Fibroblast of peridontal ligament (primary cell): ENCODE measurements around the gene GOLGA2.
"Not testable (repeated sequence)": the region's sequence is repeated elsewhere in the genome, so short reads cannot be mapped to it uniquely, and the experiment has no call there.

Experiments used
- DNase-seq: peaks from one replicate; pipeline ENCODE4 v3.0.0-alpha.2; 2010; ENCODE audit errors: extremely low read depth

The GOLGA2 gene

GRCh38 chr9:128242124-128242523 is 33.7 kb downstream of the GOLGA2 start:
- no peak for DNase-seq

DNA sequence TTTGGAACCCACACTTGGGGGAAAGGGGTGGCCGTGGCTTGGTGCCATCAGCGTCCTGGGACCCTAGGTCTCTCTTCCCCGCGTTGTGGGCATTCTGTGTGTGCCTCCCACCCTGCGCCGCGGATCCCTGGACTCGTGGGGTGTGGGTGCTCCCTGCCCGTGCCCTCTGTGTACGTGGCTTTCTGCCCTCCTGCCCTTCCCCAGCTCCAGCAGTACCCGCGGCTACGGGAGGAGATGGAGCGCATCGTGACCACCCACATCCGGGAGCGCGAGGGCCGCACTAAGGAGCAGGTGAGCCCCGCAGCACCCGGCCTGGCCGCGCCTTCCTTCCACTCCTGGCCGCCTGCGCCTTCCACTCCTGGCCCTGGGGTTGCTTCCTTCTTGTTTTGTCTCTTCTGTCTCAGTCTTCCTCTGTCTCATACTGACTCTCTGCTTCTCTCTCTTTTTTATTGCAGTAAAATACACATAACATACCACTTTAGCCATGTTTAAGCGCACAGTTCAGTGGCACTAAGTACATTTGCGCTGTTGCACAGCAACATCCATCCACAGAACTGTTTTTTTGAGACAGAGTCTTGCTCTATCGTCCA is 41.9 kb downstream of the GOLGA2 start:
- DNase-seq: no peak

DNA sequence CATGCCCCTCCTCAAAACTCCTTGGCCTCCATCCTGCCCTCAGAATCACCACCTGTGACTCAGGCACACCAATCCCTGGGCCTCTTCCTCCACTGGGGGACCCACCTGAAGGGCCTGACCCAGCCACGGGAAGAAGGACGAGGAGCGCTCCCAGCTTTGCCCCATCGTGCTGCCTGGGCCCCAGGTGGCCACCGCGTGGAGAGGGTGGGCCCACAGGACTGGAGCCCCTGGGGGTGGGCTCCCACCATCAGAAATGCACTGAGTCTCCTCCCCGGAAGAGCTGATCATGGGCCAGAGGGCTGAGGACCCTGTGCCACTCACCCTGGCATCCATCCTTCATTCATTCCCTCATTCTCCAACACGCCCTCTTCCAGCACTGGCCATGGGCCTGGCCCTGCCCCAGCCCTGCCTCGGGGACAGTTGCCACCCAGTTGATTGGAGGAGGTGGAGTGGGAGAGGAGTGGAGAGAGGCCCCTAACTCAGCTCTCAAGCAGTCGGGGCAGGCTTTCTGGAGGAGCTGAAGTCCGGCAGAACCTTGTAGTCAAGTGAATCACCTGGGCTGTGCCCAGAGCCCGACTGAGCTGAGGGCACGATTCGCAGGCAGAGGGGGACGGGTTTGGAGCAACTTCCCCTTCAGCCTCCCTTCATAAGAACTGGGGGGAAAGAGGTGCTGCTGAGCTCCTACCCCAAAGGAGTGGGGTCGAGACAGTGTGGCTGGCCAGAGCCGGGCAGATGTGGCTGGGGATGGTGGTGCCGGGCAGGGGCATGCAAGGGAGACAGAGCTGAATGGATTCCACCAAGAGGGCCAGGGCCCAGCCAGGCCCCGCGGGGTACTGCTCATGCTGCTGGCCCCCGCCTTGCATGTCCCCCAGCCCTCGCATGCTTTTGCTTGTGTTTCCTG is 43.0 kb downstream of the GOLGA2 start:
- no peak for DNase-seq

- no peak for DNase-seq
These were observed 43.9 kb downstream of the GOLGA2 start for GRCh38 chr9:128231638-128232527.

- DNase-seq: not testable (repeated sequence)
These were observed 44.9 kb downstream of the GOLGA2 start for GRCh38 chr9:128230897-128231296.

- no peak for DNase-seq
These were observed 49.4 kb downstream of the GOLGA2 start for GRCh38 chr9:128226412-128226801.

DNA sequence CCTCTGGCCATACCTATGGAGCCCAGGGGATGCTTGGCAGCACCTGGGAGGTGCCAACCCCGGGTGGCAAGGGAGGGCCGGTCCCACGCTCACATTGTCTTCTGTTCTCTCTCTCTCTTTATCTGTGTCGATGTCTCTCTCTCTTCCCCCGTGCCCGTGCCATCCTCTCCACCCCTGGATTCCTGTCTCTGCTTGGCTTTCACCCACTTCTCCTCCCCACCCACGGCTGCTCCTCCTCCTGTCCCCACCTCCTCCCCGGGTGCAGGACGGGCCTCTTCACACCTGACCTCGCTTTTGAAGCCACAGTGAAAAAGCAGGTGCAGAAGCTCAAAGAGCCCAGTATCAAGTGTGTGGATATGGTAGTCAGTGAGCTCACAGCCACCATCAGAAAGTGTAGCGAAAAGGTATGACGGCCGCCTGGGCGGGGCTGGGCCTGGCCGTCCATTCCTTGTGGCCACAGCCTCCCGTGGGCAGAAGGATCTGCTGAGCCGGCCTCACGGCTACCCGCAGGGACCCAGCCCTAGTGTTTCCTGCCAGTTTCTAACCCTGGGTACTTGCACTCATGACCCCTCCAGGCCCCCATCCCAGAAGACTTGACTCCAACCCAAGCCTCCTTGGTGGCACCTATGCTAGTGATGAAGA is 49.9 kb downstream of the GOLGA2 start:
- DNase-seq: no peak

DNA sequence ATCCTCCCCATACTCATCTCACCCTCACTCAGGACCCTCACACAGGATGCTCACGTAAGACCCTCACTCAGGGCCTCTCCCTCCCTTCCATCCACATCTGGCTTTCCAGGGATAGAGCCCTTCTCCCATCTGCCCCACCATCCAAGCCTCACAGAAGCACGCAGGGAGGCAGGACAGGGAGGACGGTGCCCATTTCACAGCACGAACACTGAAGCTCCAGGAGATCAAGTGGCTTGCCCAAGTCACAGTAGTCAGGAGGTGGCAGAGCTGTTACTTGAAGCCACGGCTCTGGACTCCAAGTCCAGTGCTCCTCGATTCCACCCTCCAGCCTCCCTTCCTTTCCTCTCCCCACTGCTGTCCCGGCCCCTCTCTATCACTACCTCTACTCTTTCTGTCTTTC is 50.9 kb downstream of the GOLGA2 start:
- no peak for DNase-seq

DNA sequence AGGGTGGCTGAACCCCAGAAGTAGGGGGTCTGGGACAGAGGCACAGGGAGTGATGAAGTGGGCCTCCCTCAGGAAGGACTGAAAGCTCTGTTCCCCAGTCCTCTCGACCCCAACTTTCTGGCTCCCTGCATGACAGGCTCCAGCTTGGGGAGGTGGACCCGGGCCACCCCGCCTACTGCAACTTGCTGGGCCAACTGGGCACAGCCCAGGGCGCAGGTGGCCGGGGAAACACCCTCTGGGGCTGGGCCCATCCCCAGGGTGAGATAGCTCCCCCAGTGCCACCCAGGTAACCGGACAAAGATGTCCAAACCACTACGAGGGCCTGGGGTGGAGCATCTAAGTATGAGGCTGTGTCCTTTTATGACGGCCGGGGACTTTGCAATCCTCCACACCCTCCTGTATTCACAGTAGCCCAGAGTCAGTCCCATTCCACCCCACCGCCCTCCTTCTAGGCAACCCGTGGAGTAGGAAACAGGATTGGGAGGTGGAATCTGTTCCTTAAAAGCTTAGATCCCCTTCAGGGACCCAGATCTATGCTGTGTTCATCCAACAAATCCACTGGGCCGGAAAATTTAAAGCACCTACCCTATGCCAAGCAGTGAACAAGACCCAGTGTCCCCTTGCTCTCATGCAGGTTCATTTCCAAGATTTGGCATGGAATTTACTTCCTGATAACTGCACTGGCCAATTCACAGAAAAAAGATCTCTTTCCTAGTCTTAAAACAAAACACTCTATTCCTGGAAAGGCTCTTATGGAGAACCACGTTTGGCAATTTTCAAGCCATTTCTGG is 52.7 kb downstream of the GOLGA2 start:
- DNase-seq: no peak

GRCh38 chr9:128222026-128222425 is 53.8 kb downstream of the GOLGA2 start:
- DNase-seq: no peak

DNA sequence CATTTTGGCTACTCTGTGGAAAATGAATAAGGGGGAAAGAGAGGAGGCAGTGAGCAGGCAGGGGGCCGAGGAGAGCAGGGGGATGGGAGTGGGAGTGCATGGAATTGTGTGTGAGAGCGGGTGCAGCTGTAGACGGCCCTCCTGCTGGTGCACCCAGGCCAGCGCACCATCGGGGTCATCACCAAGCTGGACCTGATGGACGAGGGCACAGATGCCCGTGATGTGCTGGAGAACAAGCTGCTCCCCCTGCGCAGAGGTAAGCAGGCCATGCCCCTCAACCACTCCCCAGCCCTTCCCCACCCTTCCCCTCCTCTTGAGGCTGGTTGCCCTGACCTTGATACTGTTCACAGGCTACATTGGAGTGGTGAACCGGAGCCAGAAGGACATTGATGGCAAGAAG is 56.0 kb downstream of the GOLGA2 start:
- no peak for DNase-seq

- no peak for DNase-seq
These were observed 57.1 kb downstream of the GOLGA2 start for GRCh38 chr9:128218518-128219389.

- no peak for DNase-seq
These were observed 57.7 kb downstream of the GOLGA2 start for GRCh38 chr9:128218172-128218517.

DNA sequence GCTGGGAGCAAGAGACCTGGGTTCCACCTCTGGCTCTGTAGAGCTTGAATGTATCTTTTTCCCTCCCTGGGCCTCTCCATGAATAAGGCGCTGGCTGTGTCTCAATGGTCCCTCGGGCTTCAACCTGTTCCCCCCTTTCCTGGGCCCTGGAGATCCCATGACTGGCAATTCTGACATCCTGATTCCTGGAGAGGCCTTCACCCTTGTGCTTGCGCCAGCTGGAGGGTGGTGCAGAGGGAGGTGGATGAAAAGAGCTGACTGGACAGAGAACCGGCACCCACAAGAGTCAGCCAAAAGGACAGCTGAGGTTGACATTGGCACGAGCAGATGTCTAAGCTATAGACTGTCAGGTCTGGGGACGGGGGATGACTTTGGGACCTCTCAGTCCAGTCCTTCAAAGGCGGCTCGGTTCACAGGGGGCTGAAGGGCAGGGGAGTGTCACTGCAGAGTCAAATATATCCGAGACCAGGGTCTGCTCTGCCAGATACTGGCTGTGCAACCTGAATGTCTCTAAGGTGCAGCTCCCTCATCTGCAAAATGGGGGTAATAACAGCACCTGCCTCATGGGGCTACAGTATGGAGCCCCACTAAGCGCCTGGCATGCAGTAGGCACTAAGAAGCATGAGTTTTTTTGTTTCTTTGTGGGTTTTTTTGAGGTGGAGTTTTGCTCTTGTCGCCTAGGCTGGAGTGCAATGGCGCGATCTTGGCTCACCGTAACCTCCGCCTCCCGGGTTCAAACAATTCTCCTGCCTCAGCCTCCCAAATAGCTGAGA is 58.8 kb downstream of the GOLGA2 start:
- DNase-seq: no peak

GRCh38 chr9:128215491-128216409 is 60.1 kb downstream of the GOLGA2 start:
- peak; percentile 54 for DNase-seq

DNA sequence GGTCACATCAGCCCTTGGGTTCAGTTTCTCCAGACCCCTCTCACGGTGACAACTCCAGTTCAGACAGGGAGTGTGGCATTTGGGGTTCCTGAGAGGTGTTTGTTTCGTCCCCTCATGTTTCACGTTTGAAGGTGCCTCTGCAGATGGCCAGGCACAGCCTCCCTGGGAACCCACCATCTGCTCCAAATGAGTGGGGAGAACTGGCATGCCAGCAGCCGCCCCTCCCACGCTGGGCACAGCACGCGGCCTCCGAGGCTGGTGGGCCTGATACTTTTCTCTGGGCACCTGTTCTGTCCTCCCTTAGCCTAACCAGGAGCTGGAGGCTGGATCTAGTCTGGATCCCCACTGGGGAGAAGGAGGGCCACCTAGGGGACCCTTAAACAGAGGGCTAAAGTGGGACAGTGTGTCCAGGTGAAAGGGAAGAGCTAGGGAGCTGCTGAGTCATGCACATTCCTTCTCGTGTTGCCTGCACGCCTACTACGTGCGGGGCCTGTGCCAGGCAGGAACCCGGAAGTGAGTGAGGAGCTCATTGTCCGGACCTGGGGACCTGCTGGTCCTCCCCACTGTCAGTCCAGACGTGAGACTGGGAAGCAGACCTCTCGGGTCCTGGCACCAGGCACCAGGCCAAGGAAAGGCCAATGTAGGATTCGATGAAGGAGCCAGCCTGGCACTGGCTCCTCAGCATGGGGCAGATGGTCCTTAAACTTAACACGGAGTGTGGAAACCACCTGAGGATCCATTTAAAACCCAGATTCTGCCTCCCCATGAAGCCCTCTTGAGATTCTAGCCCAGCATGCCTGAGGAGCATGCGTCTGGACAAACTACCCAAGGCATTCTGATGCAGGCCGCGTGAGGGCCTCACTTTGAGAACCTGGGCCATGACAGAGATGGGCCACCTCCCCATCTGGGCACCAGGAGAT is 61.0 kb downstream of the GOLGA2 start:
- DNase-seq: no peak
